ENCODE data around the gene ARFIP1.
"Not testable (repeated sequence)": the region's sequence is repeated elsewhere in the genome, so short reads cannot be mapped to it uniquely, and the experiment has no call there.

ARFIP1 gene

DNA sequence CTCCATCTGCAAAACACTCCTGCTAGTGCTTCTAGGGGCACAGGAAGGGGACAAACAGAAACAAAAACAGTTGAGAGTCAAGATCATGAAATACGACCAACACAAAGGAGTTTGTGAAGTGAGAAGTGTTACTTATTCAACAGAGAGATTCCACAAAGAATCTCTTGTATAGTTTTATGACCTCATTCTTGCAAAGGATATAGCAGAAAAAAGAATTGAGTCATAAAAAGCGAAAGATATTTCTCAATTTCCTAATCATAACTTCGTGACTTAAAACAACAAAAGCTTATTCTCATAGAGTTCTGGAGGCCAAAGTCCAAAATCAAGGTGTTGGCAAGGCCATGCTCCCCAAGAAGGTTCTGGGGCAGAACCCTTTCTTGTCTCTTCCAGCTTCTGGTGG lies 40.9 kb upstream of the ARFIP1 start:
- H3K4me3 ChIP-seq (ENCODE audit: low read depth, low read length) = no peak overlapping the region
- TF ChIP-seq, protein P1, sequence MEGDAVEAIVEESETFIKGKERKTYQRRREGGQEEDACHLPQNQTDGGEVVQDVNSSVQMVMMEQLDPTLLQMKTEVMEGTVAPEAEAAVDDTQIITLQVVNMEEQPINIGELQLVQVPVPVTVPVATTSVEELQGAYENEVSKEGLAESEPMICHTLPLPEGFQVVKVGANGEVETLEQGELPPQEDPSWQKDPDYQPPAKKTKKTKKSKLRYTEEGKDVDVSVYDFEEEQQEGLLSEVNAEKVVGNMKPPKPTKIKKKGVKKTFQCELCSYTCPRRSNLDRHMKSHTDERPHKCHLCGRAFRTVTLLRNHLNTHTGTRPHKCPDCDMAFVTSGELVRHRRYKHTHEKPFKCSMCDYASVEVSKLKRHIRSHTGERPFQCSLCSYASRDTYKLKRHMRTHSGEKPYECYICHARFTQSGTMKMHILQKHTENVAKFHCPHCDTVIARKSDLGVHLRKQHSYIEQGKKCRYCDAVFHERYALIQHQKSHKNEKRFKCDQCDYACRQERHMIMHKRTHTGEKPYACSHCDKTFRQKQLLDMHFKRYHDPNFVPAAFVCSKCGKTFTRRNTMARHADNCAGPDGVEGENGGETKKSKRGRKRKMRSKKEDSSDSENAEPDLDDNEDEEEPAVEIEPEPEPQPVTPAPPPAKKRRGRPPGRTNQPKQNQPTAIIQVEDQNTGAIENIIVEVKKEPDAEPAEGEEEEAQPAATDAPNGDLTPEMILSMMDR (IDR thresholded peaks at IDR 0.05; ENCODE audit: low read depth, low read length, missing control alignments) = no peak

DNA sequence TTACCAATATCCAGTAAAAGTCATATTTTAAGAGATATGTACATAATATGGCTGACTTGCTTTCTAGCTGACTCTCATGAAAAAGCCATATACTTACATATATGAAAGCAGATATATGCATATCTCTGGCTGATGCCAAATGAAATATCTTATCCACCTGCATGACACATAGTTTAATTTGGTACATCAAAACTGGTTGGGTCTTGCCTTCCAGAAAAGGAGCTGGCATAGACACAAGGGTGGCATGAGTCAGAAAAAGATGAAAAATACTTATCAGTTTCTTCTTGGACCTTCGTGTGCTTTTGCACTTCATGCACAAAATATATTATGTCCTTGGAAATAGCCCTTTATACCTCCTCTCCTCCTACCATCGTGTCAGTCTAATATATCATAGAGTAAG lies 32.3 kb upstream of the ARFIP1 start:
- H3K4me3 ChIP-seq (ENCODE audit: low read depth, low read length) = no peak overlapping the region
- TF ChIP-seq, protein P1 (IDR thresholded peaks at IDR 0.05; ENCODE audit: low read depth, low read length, missing control alignments) = no peak
- no peak for DNase-seq (ENCODE audit: low read depth)

More for the DNA sequence above, 40.9 kb upstream of the ARFIP1 start:
- DNase-seq (ENCODE audit: low read depth) = no peak

DNA sequence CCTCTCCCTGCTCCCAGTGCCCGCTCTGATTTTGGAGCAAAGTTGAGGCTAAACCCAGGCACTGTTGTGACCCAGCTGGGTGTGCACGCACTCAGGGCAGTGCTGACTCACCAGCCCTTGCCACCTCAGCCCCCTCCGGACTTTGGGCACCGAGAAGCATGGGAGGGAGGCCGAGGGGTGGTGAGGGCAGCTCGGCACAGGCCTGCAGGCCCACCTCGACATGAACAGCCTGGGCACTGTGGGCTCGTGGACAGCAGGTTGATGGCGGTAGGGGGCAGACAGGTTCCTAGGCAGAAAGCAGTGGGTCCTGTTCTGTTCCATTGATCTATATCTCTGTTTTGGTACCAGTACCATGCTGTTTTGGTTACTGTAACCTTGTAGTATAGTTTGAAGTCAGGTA lies 31.1 kb upstream of the ARFIP1 start:
- TF ChIP-seq, protein P1 (IDR thresholded peaks at IDR 0.05; ENCODE audit: low read depth, low read length, missing control alignments) = no peak
- no peak overlapping the region for H3K4me3 ChIP-seq (ENCODE audit: low read depth, low read length)
- no peak for DNase-seq (ENCODE audit: low read depth)

DNA sequence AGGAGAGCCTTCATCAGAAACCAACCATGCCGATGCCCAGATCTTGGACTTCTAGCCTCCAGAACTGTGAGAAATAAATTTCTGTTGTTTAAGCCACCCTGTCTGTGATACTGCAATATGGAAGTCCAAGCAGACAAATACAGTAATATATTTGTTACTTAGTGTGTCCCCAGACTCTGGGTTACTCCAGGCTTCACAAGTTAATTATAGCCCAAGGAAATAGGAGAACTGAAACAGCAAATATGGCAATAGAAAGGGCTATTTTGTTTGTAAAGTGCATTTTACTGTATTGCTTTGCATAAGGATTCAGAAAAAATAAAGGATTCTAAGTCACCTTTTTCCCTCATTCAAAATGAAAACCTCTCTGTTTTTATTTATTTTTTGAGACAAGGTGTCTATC lies 16.0 kb upstream of the ARFIP1 start:
- no peak overlapping the region for H3K4me3 ChIP-seq (ENCODE audit: low read depth, low read length)
- TF ChIP-seq, protein P1 (IDR thresholded peaks at IDR 0.05; ENCODE audit: low read depth, low read length, missing control alignments) = no peak
- DNase-seq (ENCODE audit: low read depth) = no peak

DNA sequence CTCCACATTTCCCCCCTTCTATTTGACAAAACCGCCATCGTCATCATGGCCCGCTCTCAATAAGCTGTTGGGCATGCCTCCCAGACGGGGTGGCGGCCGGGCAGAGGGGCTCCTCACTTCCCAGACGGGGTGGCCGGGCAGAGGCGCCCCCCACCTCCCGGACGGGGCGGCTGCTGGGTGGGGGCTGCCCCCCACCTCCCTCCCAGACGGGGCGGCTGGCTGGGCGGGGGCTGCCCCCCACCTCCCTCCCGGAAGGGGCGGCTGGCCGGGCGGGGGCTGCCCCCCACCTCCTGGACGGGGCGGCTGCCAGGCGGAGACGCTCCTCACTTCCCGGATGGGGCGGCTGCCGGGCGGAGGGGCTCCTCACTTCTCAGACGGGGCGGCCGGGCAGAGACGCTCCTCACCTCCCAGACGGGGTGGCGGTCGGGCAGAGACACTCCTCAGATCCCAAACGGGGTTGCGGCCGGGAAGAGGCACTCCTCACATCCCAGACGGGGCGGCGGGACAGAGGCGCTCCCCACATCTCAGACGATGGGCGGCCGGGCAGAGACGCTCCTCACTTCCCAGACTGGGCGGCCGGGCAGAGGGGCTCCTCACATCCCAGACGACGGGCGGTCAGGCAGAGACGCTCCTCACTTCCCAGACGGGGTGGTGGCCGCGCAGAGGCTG lies 14.6 kb upstream of the ARFIP1 start:
- H3K4me3 ChIP-seq (ENCODE audit: low read depth, low read length); DNase-seq (ENCODE audit: low read depth): not testable (repeated sequence)

DNA sequence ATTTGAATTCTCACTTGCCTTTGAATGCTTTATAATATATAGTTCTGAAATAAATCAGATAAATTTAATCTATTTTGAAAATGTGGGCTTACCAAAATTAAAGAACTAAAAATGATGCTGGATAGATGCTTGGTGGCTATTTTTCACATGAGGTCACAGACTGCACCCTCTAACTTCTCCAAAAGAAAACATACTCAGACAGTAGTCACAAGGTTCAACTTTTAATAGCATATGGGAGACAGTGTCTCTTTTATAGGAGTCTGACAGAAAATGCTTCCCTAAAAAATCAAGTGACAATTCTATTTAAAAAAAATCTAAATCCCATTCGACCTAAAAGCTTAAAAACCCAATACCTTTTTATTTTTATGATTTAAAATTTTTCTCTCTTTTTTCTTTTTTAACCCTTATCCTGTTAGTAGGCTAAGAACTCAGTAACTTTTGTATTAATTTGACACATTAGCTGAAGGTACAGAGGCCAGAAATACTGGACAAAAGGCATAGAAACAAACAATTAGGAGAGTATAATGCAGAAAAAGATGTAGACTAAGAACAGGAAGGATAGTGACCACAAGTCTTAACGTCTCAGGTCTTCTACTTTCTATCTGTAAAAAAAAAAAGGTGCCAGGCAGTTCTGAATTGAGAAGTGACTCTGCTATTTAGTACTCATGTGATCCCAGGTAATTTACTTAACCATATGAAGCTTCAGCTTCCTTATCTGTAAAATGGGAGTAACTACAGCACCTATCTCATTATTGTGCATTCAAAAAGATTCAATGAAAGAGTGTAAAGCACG lies 7.8 kb upstream of the ARFIP1 start:
- no peak overlapping the region for H3K4me3 ChIP-seq (ENCODE audit: low read depth, low read length)
- TF ChIP-seq, protein P1 (IDR thresholded peaks at IDR 0.05; ENCODE audit: low read depth, low read length, missing control alignments) = no peak
- no peak for DNase-seq (ENCODE audit: low read depth)

DNA sequence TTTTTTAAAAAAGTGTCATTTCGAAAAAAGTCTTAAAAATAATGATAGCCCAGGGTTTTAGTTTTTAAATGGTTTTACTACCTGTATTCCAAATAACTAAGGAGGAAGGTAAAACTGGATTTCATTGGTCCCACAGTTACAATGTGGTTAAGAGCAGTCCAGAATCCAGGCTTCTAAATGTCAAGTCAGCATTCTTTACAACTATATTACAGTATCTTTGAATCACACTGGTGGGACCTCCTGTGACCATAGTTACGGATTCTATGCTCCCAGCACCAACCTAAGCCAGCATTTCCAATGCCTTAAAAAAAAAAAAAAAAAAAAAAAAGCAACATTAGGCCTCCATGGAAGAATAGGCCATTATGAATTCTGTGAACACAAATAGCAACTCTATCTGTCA lies 6.4 kb upstream of the ARFIP1 start:
- no peak for DNase-seq (ENCODE audit: low read depth)
- TF ChIP-seq, protein P1 (IDR thresholded peaks at IDR 0.05; ENCODE audit: low read depth, low read length, missing control alignments) = no peak

More for the DNA sequence above, 6.4 kb upstream of the ARFIP1 start:
- H3K4me3 ChIP-seq (ENCODE audit: low read depth, low read length) = no peak overlapping the region
